NCI-H128 (cell line): ENCODE data around the gene CELA2B.

ENCODE experiments used
- DNase-seq: peaks from one replicate; lab custom pipeline; 2025; ENCODE audit not compliant: unreplicated experiment; lab: John Stamatoyannopoulos, UW

CELA2B gene

DNA sequence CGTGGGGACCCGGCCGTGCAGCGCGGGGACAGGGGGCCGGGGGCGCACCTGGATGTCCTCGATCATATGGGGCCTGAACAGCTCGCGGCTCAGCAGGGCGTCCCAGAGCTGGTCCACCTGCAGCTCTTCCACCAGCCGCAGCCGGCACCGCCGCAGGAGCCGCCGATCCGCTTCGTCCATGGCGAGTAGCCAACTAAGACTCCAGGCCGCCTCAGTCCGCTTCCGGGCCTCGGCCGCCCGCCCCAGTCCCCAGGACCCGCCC, 48.0 kb downstream of the CELA2B start, which contains the start of gene CASP9:
TSS of gene CASP9 (minus strand) at position 195 of the 262 bp plus-strand sequence. CDS start at position 180, 15 bp downstream.
- DNase-seq: no peak

GRCh38 chr1:15524283-15525049, 48.6 kb downstream of the CELA2B start:
- peak; percentile 100 for DNase-seq

DNA sequence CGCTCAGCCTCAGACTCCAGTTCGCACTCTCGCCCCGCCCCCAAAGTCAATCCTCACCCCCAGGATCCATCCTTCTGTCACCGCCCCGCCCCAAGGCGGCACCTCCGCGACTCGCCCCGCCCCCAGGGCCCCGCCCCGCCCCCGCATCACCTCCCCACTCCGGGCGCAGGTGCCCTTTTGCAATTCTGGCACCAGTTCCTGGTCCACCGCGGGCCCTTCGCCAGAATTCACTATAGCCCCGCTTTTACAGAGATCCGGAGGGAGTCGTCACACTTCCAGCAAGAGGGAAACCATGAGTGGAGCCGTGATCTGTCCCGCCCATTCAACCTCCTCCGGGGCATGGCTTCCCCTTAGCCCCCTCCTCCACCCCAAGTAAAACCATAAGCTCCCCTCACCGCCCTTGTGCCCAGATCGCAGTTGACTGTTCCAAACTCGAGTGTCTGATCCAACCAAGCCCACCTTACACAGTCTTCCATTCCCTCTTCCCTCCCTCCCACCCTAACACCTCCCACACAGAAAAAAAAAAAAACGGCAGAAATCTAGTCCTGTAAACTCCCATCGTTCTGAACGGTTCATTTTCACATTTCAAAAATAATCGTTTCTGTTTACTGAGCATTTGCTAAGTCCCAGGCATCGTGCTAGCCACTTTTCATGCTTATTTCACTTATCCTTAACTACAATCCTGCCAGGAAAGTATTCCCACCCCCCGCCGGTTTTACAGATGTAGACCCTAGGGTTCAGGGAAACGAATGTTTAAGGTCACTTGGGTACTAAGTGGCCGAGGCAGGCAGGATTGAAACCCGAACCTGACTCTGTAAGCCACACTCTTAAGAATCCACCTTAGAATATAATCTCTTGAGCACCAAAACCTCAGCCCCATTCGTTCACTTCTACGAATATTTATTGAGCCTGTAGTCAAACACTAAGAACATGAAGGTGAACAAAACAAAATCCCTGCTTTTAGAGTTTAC, 49.4 kb downstream of the CELA2B start:
- DNase-seq: no peak

DNA sequence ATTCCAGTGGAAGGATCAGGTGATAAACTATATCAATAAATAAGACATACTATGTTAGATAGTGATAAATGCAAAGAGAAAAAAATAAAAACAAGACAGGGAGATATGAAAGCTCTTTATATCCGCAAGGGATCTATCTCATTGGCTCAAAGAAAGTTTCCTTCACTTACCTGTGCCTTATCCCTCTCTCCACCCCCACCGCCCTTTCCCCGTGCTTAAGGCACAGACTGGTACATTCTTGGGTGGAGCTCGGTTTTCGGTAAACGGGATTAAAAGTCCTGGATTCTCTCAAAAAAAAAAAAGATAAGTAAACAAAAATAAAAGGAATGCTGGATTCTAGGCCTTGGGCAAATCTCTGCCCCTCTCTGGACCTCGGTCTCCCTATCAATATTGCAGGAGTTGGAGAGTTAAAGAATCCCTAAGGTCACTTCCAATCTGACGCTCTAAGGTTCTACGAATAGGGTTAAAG, 50.2 kb downstream of the CELA2B start:
- no peak for DNase-seq

DNA sequence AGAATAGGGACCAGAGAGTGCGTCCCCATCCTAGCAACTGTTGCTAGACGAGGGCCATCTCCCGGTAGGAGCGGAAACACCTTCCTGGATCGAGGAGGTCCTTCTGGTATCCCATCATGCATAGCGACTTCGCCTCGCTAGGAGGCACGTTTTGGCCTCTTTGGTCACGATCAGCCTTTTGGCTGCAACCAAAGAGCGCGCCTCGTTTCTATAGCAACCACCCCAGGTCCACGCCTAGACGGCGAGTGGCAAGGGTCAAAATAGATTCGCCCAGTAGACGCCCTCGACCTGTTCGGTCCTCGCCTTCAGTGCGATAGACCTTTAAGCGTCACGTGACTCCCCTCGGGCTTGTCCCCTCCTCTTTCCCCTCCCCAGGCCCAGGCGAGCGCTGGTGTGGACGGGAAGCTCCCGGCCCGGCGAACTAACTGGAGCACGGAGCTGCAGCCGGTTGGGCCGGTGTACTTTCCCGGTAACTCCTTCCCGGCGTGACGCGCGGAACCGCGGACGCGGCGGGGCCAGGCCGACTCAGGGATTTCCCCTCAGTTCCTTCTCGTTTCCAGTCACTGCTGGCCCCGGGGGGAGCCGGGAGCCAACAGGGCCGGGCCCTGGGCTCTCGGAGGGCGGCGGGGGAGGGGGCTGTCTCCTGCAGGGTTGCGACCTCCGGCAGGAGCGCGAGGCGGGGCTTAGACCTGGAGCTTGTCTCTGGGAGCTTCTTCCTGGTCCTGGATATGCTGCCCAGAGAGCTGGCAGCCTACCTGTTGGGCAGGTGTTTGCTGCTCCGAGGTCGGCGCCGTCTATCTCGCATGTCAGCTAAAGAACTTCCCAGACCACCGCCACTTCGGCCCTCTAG, 50.8 kb downstream of the CELA2B start, which contains the start of gene DNAJC16:
TSS of gene DNAJC16 (plus strand) at position 359 of the 850 bp plus-strand sequence. CDS start 2,258 bp downstream, outside the sequence.
- peak; percentile 100 for DNase-seq

- DNase-seq: no peak
These were observed 55.1 kb downstream of the CELA2B start for GRCh38 chr1:15531003-15531402.

GRCh38 chr1:15531682-15532081, 55.8 kb downstream of the CELA2B start:
- DNase-seq: no peak

DNA sequence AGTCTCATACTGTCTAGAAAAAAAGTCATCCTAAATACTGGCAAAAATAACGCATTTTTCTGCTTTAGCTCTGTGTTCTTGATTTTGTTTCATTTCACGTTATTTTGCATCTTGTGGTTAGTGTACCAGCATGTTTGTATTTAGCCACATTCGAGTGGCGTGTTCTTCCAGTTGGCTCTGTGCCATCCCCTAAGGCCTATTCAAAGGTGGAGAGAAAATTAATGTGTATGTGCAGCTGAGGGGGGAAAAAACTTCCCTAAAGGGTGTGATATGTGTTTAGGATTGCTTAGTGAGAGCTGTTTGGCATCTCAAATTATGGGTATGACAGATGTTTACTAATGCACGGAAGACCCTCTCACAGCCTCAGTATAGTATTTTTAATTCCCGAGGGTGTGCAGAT, 62.9 kb downstream of the CELA2B start:
- no peak for DNase-seq

GRCh38 chr1:15540186-15540585, 64.3 kb downstream of the CELA2B start:
- no peak for DNase-seq
